ENCODE results near the gene FBXW10. TPM values are rescaled to one million over a fixed set of nuclear protein-coding genes. Genes with fewer than 3 reads are reported as not detected.
"Not testable (repeated sequence)": the region's sequence is repeated elsewhere in the genome, so short reads cannot be mapped to it uniquely, and the experiment has no call there.

The FBXW10 gene
- total RNA-seq, 1 donor from 2014 or later = not detected

GRCh38 chr17:18733350-18733749 is 10.5 kb upstream of the FBXW10 start:
- H3K9me3 Mint-ChIP-seq; H3K4me1 Mint-ChIP-seq (ENCODE audit: low read depth); DNase-seq (ENCODE audit: low spot score); intact Hi-C loops (cut with micrococcal nuclease); H3K4me3 Mint-ChIP-seq; H3K27me3 Mint-ChIP-seq (ENCODE audit: insufficient read depth); H3K27ac Mint-ChIP-seq; H3K36me3 Mint-ChIP-seq (ENCODE audit: low read depth): not testable (repeated sequence)

GRCh38 chr17:18739616-18740391 is 4.0 kb upstream of the FBXW10 start:
- H3K36me3 Mint-ChIP-seq (ENCODE audit: low read depth); H3K27ac Mint-ChIP-seq; H3K4me3 Mint-ChIP-seq; H3K9me3 Mint-ChIP-seq; intact Hi-C loops (cut with micrococcal nuclease); H3K4me1 Mint-ChIP-seq (ENCODE audit: low read depth); DNase-seq (ENCODE audit: low spot score); H3K27me3 Mint-ChIP-seq (ENCODE audit: insufficient read depth): not testable (repeated sequence)

- H3K27ac Mint-ChIP-seq; H3K4me1 Mint-ChIP-seq (ENCODE audit: low read depth); H3K36me3 Mint-ChIP-seq (ENCODE audit: low read depth); H3K27me3 Mint-ChIP-seq (ENCODE audit: insufficient read depth); H3K4me3 Mint-ChIP-seq; intact Hi-C loops (cut with micrococcal nuclease); DNase-seq (ENCODE audit: low spot score); H3K9me3 Mint-ChIP-seq: not testable (repeated sequence)
Measured at GRCh38 chr17:18741228-18741627, 2.6 kb upstream of the FBXW10 start.

- DNase-seq (ENCODE audit: low spot score); H3K9me3 Mint-ChIP-seq; H3K36me3 Mint-ChIP-seq (ENCODE audit: low read depth); H3K4me1 Mint-ChIP-seq (ENCODE audit: low read depth); intact Hi-C loops (cut with micrococcal nuclease); H3K4me3 Mint-ChIP-seq; H3K27ac Mint-ChIP-seq; H3K27me3 Mint-ChIP-seq (ENCODE audit: insufficient read depth): not testable (repeated sequence)
Measured at GRCh38 chr17:18744726-18745125, 872 bp downstream of the FBXW10 start.

- H3K27me3 Mint-ChIP-seq (ENCODE audit: insufficient read depth); H3K36me3 Mint-ChIP-seq (ENCODE audit: low read depth); H3K27ac Mint-ChIP-seq; DNase-seq (ENCODE audit: low spot score); H3K4me3 Mint-ChIP-seq; H3K9me3 Mint-ChIP-seq; H3K4me1 Mint-ChIP-seq (ENCODE audit: low read depth); intact Hi-C loops (cut with micrococcal nuclease): not testable (repeated sequence)
Measured at GRCh38 chr17:18746551-18746950, 2.7 kb downstream of the FBXW10 start.

GRCh38 chr17:18747501-18747900 is 3.6 kb downstream of the FBXW10 start:
- H3K9me3 Mint-ChIP-seq; H3K27me3 Mint-ChIP-seq (ENCODE audit: insufficient read depth); DNase-seq (ENCODE audit: low spot score); intact Hi-C loops (cut with micrococcal nuclease); H3K36me3 Mint-ChIP-seq (ENCODE audit: low read depth); H3K27ac Mint-ChIP-seq; H3K4me3 Mint-ChIP-seq; H3K4me1 Mint-ChIP-seq (ENCODE audit: low read depth): not testable (repeated sequence)

GRCh38 chr17:18750242-18750641 is 6.4 kb downstream of the FBXW10 start:
- H3K4me1 Mint-ChIP-seq (ENCODE audit: low read depth); DNase-seq (ENCODE audit: low spot score); intact Hi-C loops (cut with micrococcal nuclease); H3K4me3 Mint-ChIP-seq; H3K27ac Mint-ChIP-seq; H3K36me3 Mint-ChIP-seq (ENCODE audit: low read depth); H3K9me3 Mint-ChIP-seq; H3K27me3 Mint-ChIP-seq (ENCODE audit: insufficient read depth): not testable (repeated sequence)

- intact Hi-C loops (cut with micrococcal nuclease); H3K4me1 Mint-ChIP-seq (ENCODE audit: low read depth): not testable (repeated sequence)
Measured at GRCh38 chr17:18753829-18754409, 10.1 kb downstream of the FBXW10 start.

GRCh38 chr17:18755969-18756368 is 12.1 kb downstream of the FBXW10 start:
- H3K9me3 Mint-ChIP-seq; H3K27me3 Mint-ChIP-seq (ENCODE audit: insufficient read depth); intact Hi-C loops (cut with micrococcal nuclease); H3K36me3 Mint-ChIP-seq (ENCODE audit: low read depth); H3K4me3 Mint-ChIP-seq; H3K27ac Mint-ChIP-seq; H3K4me1 Mint-ChIP-seq (ENCODE audit: low read depth); DNase-seq (ENCODE audit: low spot score): not testable (repeated sequence)

More at GRCh38 chr17:18753829-18754409, 10.1 kb downstream of the FBXW10 start:
- H3K27me3 Mint-ChIP-seq (ENCODE audit: insufficient read depth); H3K9me3 Mint-ChIP-seq; DNase-seq (ENCODE audit: low spot score); H3K36me3 Mint-ChIP-seq (ENCODE audit: low read depth); H3K27ac Mint-ChIP-seq; H3K4me3 Mint-ChIP-seq: not testable (repeated sequence)

GRCh38 chr17:18757368-18758044 is 13.7 kb downstream of the FBXW10 start:
- DNase-seq (ENCODE audit: low spot score); H3K9me3 Mint-ChIP-seq; H3K27ac Mint-ChIP-seq; intact Hi-C loops (cut with micrococcal nuclease); H3K4me1 Mint-ChIP-seq (ENCODE audit: low read depth); H3K4me3 Mint-ChIP-seq; H3K36me3 Mint-ChIP-seq (ENCODE audit: low read depth); H3K27me3 Mint-ChIP-seq (ENCODE audit: insufficient read depth): not testable (repeated sequence)

- intact Hi-C loops (cut with micrococcal nuclease); DNase-seq (ENCODE audit: low spot score); H3K4me1 Mint-ChIP-seq (ENCODE audit: low read depth); H3K27me3 Mint-ChIP-seq (ENCODE audit: insufficient read depth); H3K4me3 Mint-ChIP-seq; H3K27ac Mint-ChIP-seq; H3K36me3 Mint-ChIP-seq (ENCODE audit: low read depth); H3K9me3 Mint-ChIP-seq: not testable (repeated sequence)
Measured at GRCh38 chr17:18758344-18758743, 14.5 kb downstream of the FBXW10 start.

- H3K4me1 Mint-ChIP-seq (ENCODE audit: low read depth); H3K27ac Mint-ChIP-seq; H3K27me3 Mint-ChIP-seq (ENCODE audit: insufficient read depth); DNase-seq (ENCODE audit: low spot score); H3K9me3 Mint-ChIP-seq; H3K4me3 Mint-ChIP-seq; intact Hi-C loops (cut with micrococcal nuclease); H3K36me3 Mint-ChIP-seq (ENCODE audit: low read depth): not testable (repeated sequence)
Measured at GRCh38 chr17:18760221-18760620, 16.4 kb downstream of the FBXW10 start.

- H3K4me1 Mint-ChIP-seq (ENCODE audit: low read depth); intact Hi-C loops (cut with micrococcal nuclease); H3K36me3 Mint-ChIP-seq (ENCODE audit: low read depth); H3K9me3 Mint-ChIP-seq; H3K4me3 Mint-ChIP-seq; DNase-seq (ENCODE audit: low spot score); H3K27me3 Mint-ChIP-seq (ENCODE audit: insufficient read depth); H3K27ac Mint-ChIP-seq: not testable (repeated sequence)
Measured at GRCh38 chr17:18770572-18770971, 26.7 kb downstream of the FBXW10 start.
